Coronary artery (tissue), 2 donors: ENCODE measurements around the gene ERO1B.

Experiments used
- DNase-seq: peaks from one replicate; pipeline ENCODE4 v3.0.0-alpha.2; 2017; ENCODE audit warnings: low spot score
- H3K27ac ChIP-seq, 2 donors: fragments of 200-600 bp; sonication (generic); one replicate each; pipeline ENCODE4 v1.5.1; 2016 to 2019
- H3K4me3 ChIP-seq: fragments of 200-600 bp; sonication (generic); 2 replicates; pipeline ENCODE4 v1.5.1; 2016; ENCODE audit warnings: mild to moderate bottlenecking, moderate library complexity
- TF ChIP-seq, protein P1 (sequence below): fragments of 200-600 bp; sonication (generic); IDR thresholded peaks from one replicate; pipeline ENCODE4 v1.5.1; 2019; ENCODE audit warnings: antibody characterized with exemption

Gene ERO1B

DNA sequence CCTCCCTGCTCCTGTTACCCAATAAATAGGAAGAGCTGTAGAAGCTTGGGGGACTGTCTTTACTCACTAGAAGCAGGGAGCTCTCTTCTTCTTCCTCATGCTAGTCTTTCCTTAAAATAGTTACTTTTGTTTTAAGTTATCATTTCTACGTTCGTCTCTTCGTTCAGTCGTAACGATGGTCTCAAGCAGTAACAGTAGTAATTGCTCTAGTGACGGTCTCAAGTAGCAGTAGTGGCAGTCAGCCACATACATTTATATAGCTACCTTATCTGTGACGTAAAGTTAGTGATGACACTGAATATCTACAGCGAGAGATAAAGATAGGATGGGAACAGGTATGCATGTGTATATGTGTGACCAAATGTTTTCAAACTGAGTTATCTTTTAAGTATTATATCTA is 15.4 kb upstream of the ERO1B start:
- Histone ChIP-seq H3K4me3 (no peak overlapping the region), H3K27ac (no peak overlapping the region)
- TF ChIP-seq, protein P1, sequence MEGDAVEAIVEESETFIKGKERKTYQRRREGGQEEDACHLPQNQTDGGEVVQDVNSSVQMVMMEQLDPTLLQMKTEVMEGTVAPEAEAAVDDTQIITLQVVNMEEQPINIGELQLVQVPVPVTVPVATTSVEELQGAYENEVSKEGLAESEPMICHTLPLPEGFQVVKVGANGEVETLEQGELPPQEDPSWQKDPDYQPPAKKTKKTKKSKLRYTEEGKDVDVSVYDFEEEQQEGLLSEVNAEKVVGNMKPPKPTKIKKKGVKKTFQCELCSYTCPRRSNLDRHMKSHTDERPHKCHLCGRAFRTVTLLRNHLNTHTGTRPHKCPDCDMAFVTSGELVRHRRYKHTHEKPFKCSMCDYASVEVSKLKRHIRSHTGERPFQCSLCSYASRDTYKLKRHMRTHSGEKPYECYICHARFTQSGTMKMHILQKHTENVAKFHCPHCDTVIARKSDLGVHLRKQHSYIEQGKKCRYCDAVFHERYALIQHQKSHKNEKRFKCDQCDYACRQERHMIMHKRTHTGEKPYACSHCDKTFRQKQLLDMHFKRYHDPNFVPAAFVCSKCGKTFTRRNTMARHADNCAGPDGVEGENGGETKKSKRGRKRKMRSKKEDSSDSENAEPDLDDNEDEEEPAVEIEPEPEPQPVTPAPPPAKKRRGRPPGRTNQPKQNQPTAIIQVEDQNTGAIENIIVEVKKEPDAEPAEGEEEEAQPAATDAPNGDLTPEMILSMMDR = no peak
- no peak for DNase-seq

DNA sequence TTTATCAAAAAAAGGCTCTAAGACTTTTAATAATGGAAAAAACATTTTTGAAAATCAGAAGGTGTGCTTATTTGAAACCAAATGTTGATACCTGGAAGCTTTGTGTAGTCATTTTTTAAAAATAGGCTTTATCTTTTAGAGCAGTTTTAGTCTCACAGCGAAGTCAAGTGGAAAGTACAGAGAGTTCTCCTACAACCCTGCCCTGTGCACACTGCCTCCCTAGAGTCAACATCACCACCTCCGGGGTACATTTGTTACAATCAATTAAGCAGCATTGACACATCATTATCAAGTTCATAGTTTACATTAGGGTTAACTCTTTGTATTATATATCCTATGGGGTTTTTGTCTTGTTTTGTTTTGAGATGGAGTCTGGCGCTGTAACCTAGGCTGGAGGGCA is 10.7 kb upstream of the ERO1B start:
- TF ChIP-seq, protein P1 = no peak
- DNase-seq = no peak
- no peak overlapping the region for H3K4me3 ChIP-seq
- H3K27ac ChIP-seq = no peak overlapping the region

DNA sequence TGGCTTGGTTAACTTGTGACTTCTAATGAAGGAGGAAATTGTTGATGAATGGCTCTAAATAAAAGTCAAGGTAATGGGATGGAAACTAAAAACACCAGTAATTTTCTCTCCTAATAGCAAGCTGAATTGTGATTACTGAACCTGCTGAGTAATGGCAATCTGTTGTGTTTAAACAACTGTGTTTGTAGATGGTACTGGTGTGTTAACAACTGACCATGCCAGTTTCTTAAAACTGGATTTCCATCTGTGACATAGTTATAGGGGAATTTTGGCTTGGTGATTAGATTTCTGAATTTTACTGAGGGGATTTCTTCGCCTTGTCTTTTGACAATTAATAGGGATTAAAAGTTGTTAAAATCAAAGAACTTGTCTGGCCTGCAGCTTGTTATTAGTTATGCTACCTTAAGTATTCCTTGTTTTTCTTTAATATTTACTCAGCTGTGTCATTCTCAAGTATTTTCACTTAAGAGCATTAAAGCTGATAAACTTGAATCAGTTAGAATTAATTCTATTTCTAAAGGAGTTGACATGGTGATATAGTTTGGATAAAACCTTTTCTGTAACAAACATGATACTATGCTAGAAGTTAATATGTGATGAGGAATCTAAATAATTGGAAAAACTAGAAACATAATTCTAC is 7.9 kb upstream of the ERO1B start:
- Histone ChIP-seq H3K4me3 (no peak overlapping the region), H3K27ac (no peak overlapping the region)
- DNase-seq = no peak
- TF ChIP-seq, protein P1 = no peak

DNA sequence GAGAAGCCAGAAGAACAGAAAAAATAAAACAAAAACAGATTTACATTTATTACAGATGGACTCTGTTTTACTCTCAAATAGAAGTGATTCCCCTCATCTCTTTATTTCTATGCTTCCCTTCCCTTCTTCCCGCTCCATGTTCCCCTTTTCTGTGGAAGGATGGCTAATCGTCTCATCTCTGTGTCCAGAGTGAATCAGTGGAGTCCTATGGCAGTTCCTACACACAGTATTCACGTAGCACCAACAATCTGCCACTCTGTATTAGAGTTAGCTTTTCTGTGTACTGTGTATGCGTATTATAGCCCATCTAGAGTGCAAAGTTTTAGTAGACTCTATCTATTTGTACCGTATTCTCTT is 6.8 kb upstream of the ERO1B start:
- no peak overlapping the region for H3K4me3 ChIP-seq
- TF ChIP-seq, protein P1 = no peak
- no peak overlapping the region for H3K27ac ChIP-seq
- DNase-seq = no peak

DNA sequence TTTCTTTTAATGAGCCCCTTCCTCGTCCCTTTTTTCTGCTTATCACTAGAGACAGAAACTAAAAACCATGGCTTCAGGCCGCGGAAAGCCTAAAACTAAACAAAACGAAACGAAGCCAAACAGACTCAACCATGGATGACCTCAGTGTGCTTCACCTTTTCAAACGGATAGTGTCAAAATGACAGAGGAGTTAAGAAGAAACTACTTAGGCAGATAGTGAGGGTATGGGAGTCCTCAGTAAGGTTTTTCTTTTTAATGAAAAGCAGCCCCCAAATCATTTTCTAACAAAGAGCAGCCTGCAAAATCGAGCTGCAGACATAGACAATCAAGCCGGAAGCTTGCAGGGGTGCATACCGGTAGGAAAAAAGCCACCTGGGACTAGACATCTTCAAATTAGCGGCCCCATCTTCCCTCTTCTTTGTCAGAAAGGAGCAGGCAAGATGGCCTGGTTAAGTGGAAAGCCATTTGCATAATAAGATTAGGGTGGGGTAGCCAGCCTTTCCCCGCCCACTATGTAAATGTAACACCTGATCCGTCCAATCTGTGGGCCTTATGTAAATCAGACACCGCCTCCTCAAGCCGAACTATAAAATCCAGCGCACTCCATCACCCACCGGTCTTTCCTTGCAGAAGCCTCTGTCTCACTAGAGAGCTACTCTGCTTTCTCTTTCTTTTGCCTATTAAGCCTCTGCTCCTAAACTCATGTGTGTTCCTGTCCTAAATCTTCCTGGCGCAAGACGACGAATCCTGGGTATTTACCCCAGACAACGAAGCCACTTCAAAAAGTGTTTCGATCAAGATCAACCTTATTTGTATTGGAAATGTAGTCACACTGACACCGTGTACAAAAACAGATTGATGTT is 6.2 kb upstream of the ERO1B start:
- no peak overlapping the region for H3K27ac ChIP-seq
- H3K4me3 ChIP-seq = no peak overlapping the region
- TF ChIP-seq, protein P1 = no peak
- DNase-seq = no peak

DNA sequence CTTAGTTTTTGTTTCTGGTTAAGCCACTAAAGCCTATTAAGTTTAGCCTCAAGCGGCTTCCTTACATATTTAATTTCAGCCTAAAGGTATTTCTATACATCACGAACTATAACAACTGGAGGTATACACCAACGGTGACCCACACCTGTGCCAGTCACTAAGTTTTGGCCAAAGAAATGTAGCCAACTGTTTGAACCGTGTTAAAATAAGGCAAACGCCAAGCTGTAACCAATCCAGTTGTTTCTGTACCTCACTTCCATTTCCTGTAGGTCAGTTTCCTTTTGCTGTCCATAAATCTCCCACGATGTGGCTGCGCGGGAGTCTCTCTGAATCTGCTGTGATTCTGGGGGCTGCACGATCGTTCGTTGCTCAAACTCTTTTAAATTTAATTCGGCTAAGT is 5.6 kb upstream of the ERO1B start:
- no peak overlapping the region for H3K27ac ChIP-seq
- TF ChIP-seq, protein P1 = no peak
- DNase-seq = no peak
- no peak overlapping the region for H3K4me3 ChIP-seq

DNA sequence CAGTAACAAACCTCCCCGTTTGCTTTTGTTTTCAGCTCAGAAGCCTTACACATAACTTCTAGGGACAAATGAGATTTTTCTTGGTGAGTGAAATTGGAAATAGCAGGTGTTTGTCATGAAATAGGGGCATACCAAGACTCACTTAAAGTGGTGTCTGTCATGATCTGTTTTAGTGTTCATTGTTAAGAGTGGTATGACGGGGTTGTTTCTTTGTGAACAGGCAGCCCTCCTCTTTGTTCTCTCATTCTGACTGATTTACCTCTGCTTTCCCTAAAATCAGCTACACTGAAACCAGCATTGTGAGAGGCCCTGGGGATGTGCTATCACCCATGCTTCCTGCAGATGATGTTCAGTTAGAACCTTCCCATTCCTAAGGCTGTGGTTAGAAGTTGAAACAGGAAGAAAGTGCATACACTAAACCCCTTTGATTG is 2.5 kb upstream of the ERO1B start:
- DNase-seq = no peak
- no peak overlapping the region for H3K4me3 ChIP-seq
- H3K27ac ChIP-seq = no peak overlapping the region
- TF ChIP-seq, protein P1 = no peak
